HG03558 (cell line): ENCODE data around the gene CNBP.
"Not testable (repeated sequence)": the region's sequence is repeated elsewhere in the genome, so short reads cannot be mapped to it uniquely, and the experiment has no call there.

Source experiments
- ATAC-seq: cut with Tn5 transposase; IDR thresholded peaks from one replicate; pipeline ENCODE4 v1.9.1; 2021; ENCODE audit warnings: moderate number of reproducible peaks; ENCODE audit not compliant: unreplicated experiment; ENCODE audit errors: extremely low read depth

CNBP gene

GRCh38 chr3:129136275-129136674 is 47.4 kb downstream of the CNBP start:
- not testable (repeated sequence) for ATAC-seq

DNA sequence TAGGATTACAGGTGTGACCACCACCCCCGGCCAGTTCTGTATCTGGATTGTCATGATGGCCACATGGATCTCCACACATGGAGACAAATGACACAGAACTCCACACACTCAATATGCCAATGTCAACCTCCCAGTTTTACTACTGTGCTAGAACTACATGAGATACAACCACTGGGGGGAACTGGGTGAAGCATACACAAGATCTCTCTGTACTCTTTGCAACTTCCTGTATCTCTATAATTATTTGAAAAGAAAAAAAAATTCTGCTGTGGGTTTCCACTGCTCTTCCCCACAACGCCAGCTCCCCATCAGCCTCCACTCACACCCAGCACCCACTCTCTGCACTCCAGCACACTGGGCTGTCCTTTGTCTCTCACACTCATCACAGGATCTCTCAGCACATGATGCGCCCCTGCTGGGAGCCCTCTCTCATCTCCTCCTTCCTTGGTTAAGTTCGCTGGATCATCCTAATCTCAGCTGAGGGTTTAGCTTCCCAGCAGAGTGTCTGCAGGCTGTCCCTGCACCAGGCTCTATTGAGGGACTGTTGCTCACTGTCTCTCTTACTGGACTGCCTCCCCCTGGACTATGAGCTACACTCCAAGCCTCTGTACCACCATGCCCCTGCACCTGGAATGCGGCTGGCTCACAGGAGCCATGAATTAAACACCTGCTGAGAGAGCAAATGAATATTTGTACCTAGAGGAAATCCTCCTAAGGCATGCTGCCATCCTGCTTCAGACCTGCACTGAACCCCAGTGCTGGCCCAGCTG is 51.4 kb downstream of the CNBP start:
- no peak for ATAC-seq

GRCh38 chr3:129131465-129132088 is 52.1 kb downstream of the CNBP start:
- no peak for ATAC-seq

GRCh38 chr3:129130291-129130813 is 53.3 kb downstream of the CNBP start:
- ATAC-seq, result no peak

GRCh38 chr3:129128357-129129155 is 55.1 kb downstream of the CNBP start:
- no peak for ATAC-seq

DNA sequence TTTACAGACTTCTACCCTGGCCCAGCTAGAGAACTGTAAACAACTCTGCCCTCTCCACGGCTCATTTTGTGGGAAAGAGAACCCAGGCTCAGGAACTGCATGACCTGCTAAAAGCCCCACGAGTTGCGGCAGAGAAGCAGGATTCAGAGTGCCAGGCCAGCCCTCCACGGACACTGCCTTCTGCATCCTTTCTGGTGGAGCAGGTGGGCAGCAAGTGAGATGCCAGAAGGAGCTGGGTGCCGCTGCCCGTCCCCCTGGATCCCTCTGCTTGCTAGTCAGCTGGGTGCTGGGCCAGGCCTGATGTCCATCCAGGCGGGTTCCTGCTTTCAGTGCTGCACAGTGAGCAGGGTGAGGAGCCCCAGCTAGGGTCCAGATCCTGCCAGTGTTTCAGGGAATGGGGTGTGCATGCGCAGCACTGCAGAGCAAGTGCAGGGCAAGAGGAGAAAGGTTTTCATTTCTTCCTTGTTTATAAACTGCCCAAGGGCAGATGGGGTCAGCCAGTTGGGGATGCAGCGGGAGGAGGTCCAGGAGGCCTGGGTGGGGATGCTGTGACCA is 56.9 kb downstream of the CNBP start:
- no peak for ATAC-seq

DNA sequence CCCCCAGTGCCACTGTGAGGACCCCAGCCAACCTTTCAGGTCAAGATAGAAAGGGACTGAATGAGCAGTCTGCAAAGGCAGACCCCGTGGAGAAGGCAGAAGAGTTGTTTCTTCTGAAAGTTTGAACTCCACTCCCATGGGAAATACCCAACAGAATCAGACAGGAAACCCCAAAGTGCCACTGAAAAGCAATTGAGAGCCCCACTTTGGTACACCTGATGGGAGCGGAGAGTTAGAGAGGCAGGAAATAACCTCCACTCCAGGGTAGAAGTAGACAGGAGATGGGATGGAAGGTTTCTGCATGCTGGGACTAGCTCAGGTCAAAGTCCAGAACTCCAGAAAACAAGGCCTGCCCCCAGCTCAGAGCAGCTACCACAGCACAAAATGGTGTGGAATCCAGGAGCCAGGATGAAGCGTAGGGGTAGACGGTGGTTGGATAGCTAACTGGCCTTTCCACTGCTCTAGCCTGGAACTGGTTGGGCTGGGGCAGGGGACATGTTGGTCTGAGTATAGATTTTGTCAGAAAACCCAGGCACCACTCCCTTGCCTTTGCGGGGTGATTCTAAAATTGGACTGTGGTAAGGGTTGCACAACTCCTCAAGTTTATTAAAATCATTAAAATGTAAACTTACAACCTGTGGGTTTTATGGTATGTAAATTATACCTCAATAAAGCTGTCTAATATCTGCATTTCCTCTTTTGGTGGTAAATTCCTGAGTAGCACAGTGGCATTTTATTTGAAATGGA is 60.2 kb downstream of the CNBP start:
- ATAC-seq, result no peak

GRCh38 chr3:129122412-129123011 is 61.2 kb downstream of the CNBP start:
- no peak for ATAC-seq

GRCh38 chr3:129121792-129122411 is 61.8 kb downstream of the CNBP start, which contains the start of gene RAB43:
TSS of gene RAB43 (minus strand) at chr3:129121804. CDS start at chr3:129121489, 315 bp downstream.
- no peak for ATAC-seq

GRCh38 chr3:129121016-129121791 is 62.5 kb downstream of the CNBP start:
- no peak for ATAC-seq

GRCh38 chr3:129120254-129121004 is 63.3 kb downstream of the CNBP start:
- ATAC-seq, result peak; percentile 53

DNA sequence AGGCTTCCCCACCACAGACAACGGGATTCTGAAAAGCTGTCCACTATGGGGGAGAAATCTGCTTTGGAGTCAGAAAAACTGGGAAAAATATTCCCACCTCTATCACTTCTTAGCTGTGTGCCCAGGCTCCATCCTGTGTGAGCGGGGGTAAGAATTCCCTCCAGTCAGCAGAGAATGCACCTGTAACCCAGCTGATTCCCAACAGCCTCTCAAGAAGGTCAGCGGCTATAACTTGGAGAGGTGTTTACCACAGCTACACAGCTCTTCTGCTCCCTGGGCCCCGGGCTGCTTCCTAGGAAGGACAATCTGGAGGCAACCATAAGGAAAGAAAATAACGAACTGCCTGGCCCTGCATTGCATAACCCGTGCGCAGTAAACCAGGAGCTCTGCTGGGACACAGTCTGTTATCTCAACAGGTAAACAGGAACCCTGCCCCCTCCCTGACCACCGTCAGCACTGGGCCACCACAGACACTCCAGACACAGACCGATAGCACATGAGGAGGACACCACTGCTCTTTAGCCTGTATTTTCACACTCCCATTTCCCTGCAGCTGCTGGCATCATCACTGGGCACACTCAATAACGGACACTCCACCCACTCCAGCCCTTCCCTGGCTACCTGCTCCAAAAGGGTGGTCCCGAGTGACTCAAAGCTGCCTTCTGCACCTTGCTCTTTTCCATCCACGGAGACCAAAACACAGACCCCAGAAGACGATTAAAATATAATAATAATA is 64.2 kb downstream of the CNBP start:
- ATAC-seq, result no peak

DNA sequence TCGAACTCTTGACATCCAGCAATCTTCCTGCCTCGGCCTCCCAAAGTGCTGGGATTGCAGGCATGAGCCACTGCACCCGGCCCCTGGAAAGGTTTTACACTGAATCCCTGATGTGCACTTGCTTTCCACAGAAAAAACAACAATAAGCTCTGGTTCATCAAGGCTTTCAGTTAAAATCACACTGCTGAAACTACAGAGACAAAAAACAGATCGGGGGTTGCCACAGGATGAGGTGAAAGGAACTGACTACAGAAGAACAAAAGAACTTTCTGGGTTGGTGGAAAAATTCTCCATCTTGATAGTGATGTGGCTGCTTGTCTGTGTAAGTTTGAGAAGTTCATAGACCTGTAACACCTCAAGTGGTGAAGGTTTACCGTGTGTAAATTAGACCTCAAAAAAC is 65.0 kb downstream of the CNBP start:
- no peak for ATAC-seq
